Heart left ventricle (tissue), 16 donors: Measurements from ENCODE around the gene KANK4. TPM values are rescaled to one million over a fixed set of nuclear protein-coding genes. Genes with fewer than 3 reads are reported as not detected.

Experiments used
- ATAC-seq, 4 donors: fragments of 200-7000 bp; cut with Tn5 transposase; one replicate each; pipeline ENCODE4 v1.9.1; 2020 to 2022; ENCODE audit warnings: moderate library complexity in 4 of 4, mild to moderate bottlenecking in 3 of 4, moderate number of reproducible peaks in 1 of 4
- DNase-seq, 5 donors: peaks; one replicate each; pipeline ENCODE4 v3.0.0-alpha.2; 2020
- H3K27ac ChIP-seq, 12 donors: fragments of 200-600 bp; sonication (generic) in 4 of 12; one replicate each; pipeline versions ENCODE4 v1.5.0 to v1.8.0; 2016 to 2022; ENCODE audit warnings: mild to moderate bottlenecking in 2 of 12
- H3K27me3 ChIP-seq, 9 donors: fragments of 200-600 bp; sonication (generic) in 2 of 9; one replicate each; pipeline versions ENCODE4 v1.5.1 to v1.8.0; 2016 to 2022; ENCODE audit warnings: mild to moderate bottlenecking in 3 of 9
- H3K36me3 ChIP-seq, 9 donors: fragments of 200-600 bp; sonication (generic) in 2 of 9; one replicate each; pipeline versions ENCODE4 v1.5.0 to v1.8.0; 2018 to 2022; ENCODE audit warnings: mild to moderate bottlenecking in 2 of 9
- H3K4me1 ChIP-seq, 12 donors: fragments of 200-600 bp; sonication (generic) in 4 of 12; one replicate each; pipeline versions ENCODE4 v1.5.0 to v1.8.0; 2016 to 2022; ENCODE audit warnings: mild to moderate bottlenecking in 3 of 12
- H3K4me3 ChIP-seq, 12 donors: fragments of 200-600 bp; sonication (generic) in 4 of 12; one replicate each; pipeline versions ENCODE4 v1.5.0 to v1.8.0; 2017 to 2022; ENCODE audit warnings: mild to moderate bottlenecking in 9 of 12, moderate library complexity in 4 of 12
- H3K9me3 ChIP-seq, 12 donors: fragments of 200-600 bp; sonication (generic) in 4 of 12; one replicate each; pipeline versions ENCODE4 v1.5.0 to v1.8.0; 2016 to 2022; ENCODE audit warnings: mild to moderate bottlenecking in 1 of 12
- CTCF ChIP-seq, 12 donors: fragments of 200-600 bp; sonication (generic) in 4 of 12; IDR thresholded peaks; one replicate each; pipeline versions ENCODE4 v1.5.0 to v1.8.0; 2018 to 2022; ENCODE audit warnings: antibody characterized with exemption in 12 of 12, mild to moderate bottlenecking in 5 of 12
- POLR2A ChIP-seq, 2 donors: fragments of 450-650 bp; IDR thresholded peaks; one replicate each; pipeline ENCODE4 v1.6.1; 2017; ENCODE audit warnings: antibody characterized with exemption in 2 of 2, mild to moderate bottlenecking in 2 of 2, moderate library complexity in 2 of 2
- WGBS, 4 donors: extraction: QIAGEN DNeasy Blood & Tissue Kit in 2 of 4; methylation state at CpG; one replicate each; pipeline versions ENCODE4 v1.1.5 to v1.1.7; 2013 to 2018; 5-methylcytosine and 5-hydroxymethylcytosine counted together
- intact Hi-C, 10 donors: fragments of 100-400 bp; cut with DNase I; formaldehyde crosslinking; loops; one replicate each; pipeline versions ENCODE4 v1.11.1 to v1.14.2; 2022
- polyA plus RNA-seq, 2 donors: library from polyadenylated mRNA; stranded (reverse); fragments of 200-250 nt; gene quantifications; one replicate each; pipeline ENCODE4 v1.2.3, GENCODE V29; 2013
- total RNA-seq, 9 donors: library from RNA; depleted of rRNA in 2 of 9; stranded (reverse); fragments of >200 nt in 2 of 9; fragmentation: NEBNext Ultra II Directional in 3 of 9; extraction: Animal tissue kit (Norgen Biotek cat#: 25700) in 3 of 9; gene quantifications; one replicate each; pipeline versions ENCODE4 v1.1.0 to v1.2.4, GENCODE V29; 2016 to 2023
- donor health status: ischemic (EF 13 %, LVEDD 7.1; RV severe dilation, severe dysfunction).
- donor health status: healthy with polysubstance abuse.
- donor health status: DM: no; HTN: yes; CAD: no.
- donor health status: DM: no; HTN: no; CAD: no.
- donor health status: ischemic (EF 25% LVEDD 6.9; RV normal size, moderate dysfunction).
- donor health status: ischemic (EF 25% LVEDD 5.7; RV mildly dilated, moderate dysfunction).
- donor health status: healthy.
- donor health status: DM: yes; HTN: yes; CAD: no.
- donor health status: ischemic (EF 35%, LVEDD 5.7; RV mildly dilated, moderate dysfunction).
- donor health status: nonischemic (EF 11% LVEDD 7.7; RV severe dilation, severe dysfunction).
- donor health status: DM: yes; HTN: yes; CAD: no.
- donor health status: PGD.
- donor health status: ischemic (EF 29% LVEDD 5.4; RV normal size, mild dysfunction).
- donor health status: nonischemic (EF 23%, LVEDD 6.1; RV moderate dilation, normal function).

The KANK4 gene
- total and polyA plus RNA-seq, 11 donors: 0.05 to 4.3 (median 0.15) TPM; not detected in 1

- Histone ChIP-seq H3K27ac (no peak overlapping the region), H3K9me3 (no peaks in the 10 kb centered on the region), H3K36me3 (no peaks in the 10 kb centered on the region), H3K27me3 (peaks cover 0 to 4% (median 0%) of the 10 kb centered on the region in 9 donors), H3K4me3 (no peak overlapping the region), H3K4me1 (no peaks in the 10 kb centered on the region)
- ATAC-seq (no peak), DNase-seq (no peak)
- 42 to 58% (median 49%) methylated on average over 4 of the region's 4 CpGs for WGBS, 4 donors
- no peak for TF ChIP-seq CTCF (IDR thresholded peaks at IDR 0.05)
- no peak for TF ChIP-seq POLR2A (IDR thresholded peaks at IDR 0.05)
- intact Hi-C loops: no loop called here
Observed at GRCh38 chr1:62312698-62313097, 6.5 kb downstream of the KANK4 start.

DNA sequence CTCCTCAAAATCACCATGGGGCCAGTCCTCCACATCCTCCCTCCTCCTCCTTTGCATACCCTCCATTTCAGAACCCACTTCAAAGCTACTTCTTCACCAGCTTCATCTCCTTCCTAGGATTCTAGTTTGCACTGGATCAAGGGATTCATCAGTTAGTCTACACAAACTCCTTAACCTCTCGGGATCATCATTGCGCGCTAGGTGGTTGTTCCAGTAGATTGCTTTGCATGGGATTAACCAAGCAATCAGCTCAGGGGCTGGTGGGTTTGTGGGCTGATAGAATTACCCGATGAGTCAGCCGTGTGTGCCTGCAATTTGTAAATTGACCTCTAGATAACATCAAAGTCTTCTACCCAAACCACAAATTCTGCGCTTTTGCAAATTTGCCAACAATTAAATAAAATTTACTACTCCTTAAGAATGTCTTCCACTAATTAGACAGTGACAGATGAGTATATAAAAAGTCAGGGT, 7.7 kb downstream of the KANK4 start:
- no peak overlapping the region for H3K27ac ChIP-seq
- intact Hi-C loops: no loop called here
- WGBS, 4 donors: 88 to 92% (median 88%) methylated on average over 6 of the region's 6 CpGs

GRCh38 chr1:62309906-62310305, 9.3 kb downstream of the KANK4 start:
- H3K36me3 ChIP-seq: no peaks in the 10 kb centered on the region
- no peak overlapping the region for H3K4me3 ChIP-seq
- no peaks in the 10 kb centered on the region for H3K4me1 ChIP-seq
- intact Hi-C loops: no loop called here
- H3K9me3 ChIP-seq: no peaks in the 10 kb centered on the region
- WGBS, 4 donors: 92 to 94% (median 92%) methylated on average over 7 of the region's 7 CpGs
- H3K27ac ChIP-seq: no peak overlapping the region
- no peak for TF ChIP-seq CTCF (IDR thresholded peaks at IDR 0.05)
- no peak for TF ChIP-seq POLR2A (IDR thresholded peaks at IDR 0.05)
- no peak for ATAC-seq
- peaks cover 0 to 3% (median 0%) of the 10 kb centered on the region in 9 donors for H3K27me3 ChIP-seq
- no peak for DNase-seq

More for the DNA sequence above, 7.7 kb downstream of the KANK4 start:
- H3K27me3 ChIP-seq: peaks cover 0 to 3% (median 0%) of the 10 kb centered on the region in 9 donors
- no peaks in the 10 kb centered on the region for H3K9me3 ChIP-seq
- ATAC-seq (no peak), DNase-seq (no peak)
- no peak overlapping the region for H3K4me3 ChIP-seq
- no peaks in the 10 kb centered on the region for H3K4me1 ChIP-seq
- TF ChIP-seq CTCF (IDR thresholded peaks at IDR 0.05) (no peak), POLR2A (IDR thresholded peaks at IDR 0.05) (no peak)
- H3K36me3 ChIP-seq: no peaks in the 10 kb centered on the region

DNA sequence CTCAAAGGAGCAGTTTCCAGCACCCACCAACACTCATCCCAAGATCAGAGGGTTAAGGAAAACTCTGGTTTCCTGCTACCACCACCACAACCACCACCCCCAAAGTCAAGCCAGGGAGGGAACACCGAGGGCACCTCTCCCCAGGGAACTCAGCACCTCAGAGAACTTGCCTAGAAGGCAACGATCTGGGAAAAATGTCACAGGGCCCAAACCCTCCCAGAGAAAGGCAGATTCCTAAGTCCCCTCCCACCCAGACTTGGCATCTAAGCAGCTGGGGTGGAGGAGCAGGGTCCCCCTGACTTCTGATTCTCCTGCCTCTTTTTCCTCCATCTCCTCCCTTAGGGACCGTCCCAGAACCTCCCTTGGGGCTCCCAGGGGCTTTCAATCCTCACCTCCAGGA, 10.6 kb downstream of the KANK4 start:
- TF ChIP-seq POLR2A (IDR thresholded peaks at IDR 0.05) (no peak), CTCF (IDR thresholded peaks at IDR 0.05) (no peak)
- Histone ChIP-seq H3K4me1 (no peaks in the 10 kb centered on the region), H3K9me3 (no peaks in the 10 kb centered on the region), H3K36me3 (no peaks in the 10 kb centered on the region), H3K27me3 (peaks cover 0 to 3% (median 0%) of the 10 kb centered on the region in 9 donors), H3K27ac (no peak overlapping the region), H3K4me3 (no peak overlapping the region)
- no peak for DNase-seq
- WGBS, 4 donors: 67 to 76% (median 69%) methylated on average over 2 to 3 of the region's 3 CpGs
- intact Hi-C loops: no loop called here
- ATAC-seq: no peak
